MCF 10A (cell line): ENCODE results near the gene ZNF718. TPM values are rescaled to one million over a fixed set of nuclear protein-coding genes. Genes with fewer than 3 reads are reported as not detected.
A peak's percentile ranks its signal among the peaks of the same experiment; 100 is the strongest.

Experiments
- BruUV-seq: library from RNA; stranded (reverse); fragments of 400-500 nt; replicated peaks from 2 replicates; lab custom pipeline; 2021; lab: Mats Ljungman, UMichigan
- CTCF ChIA-PET: fragments of 300-600 bp; sonication (Branson Sonifier 250); formaldehyde crosslinking; extraction: SDS; loops from one replicate; lab custom pipeline; 2021; ENCODE audit warnings: antibody characterized with exemption, inconsistent platforms; lab: Yijun Ruan, JAX
- POLR2A ChIA-PET: fragments of 300-600, 350-650 bp; sonication (Branson Sonifier 250); formaldehyde crosslinking; extraction: SDS; loops from one replicate; lab custom pipeline; 2020; ENCODE audit warnings: antibody characterized with exemption, inconsistent platforms; lab: Yijun Ruan, JAX
- DNase-seq: peaks from one replicate; pipeline ENCODE4 v3.0.0-alpha.2; 2018; ENCODE audit not compliant: unreplicated experiment
- H3K27ac Mint-ChIP-seq: one replicate; pipeline ENCODE4 v1.8.0; 2022; ENCODE audit warnings: mild to moderate bottlenecking, low read depth, mixed read lengths; ENCODE audit not compliant: unreplicated experiment
- H3K27me3 Mint-ChIP-seq: one replicate; pipeline ENCODE4 v1.8.0; 2022; ENCODE audit warnings: mixed read lengths; ENCODE audit not compliant: insufficient read depth, unreplicated experiment
- H3K36me3 Mint-ChIP-seq: one replicate; pipeline ENCODE4 v1.8.0; 2022; ENCODE audit warnings: mild to moderate bottlenecking, moderate library complexity, mixed read lengths; ENCODE audit not compliant: insufficient read depth, unreplicated experiment
- H3K4me1 Mint-ChIP-seq: one replicate; pipeline ENCODE4 v1.8.0; 2022; ENCODE audit warnings: mixed read lengths; ENCODE audit not compliant: insufficient read depth, unreplicated experiment
- H3K4me3 Mint-ChIP-seq: one replicate; pipeline ENCODE4 v1.8.0; 2022; ENCODE audit warnings: mild to moderate bottlenecking, moderate library complexity, mixed read lengths; ENCODE audit not compliant: unreplicated experiment
- H3K9me3 Mint-ChIP-seq: one replicate; pipeline ENCODE4 v1.8.0; 2022; ENCODE audit warnings: mixed read lengths; ENCODE audit not compliant: unreplicated experiment
- intact Hi-C: fragments of 100-400 bp; cut with micrococcal nuclease; formaldehyde crosslinking; loops from 2 replicates; pipeline ENCODE4 v1.14.1; 2022
- total RNA-seq: library from RNA; stranded (reverse); gene quantifications from 2 replicates; pipeline ENCODE4 v1.2.3, GENCODE V29; 2022
- TF ChIP-seq, protein P1 (sequence below): fragments of 200-600 bp; IDR thresholded peaks from one replicate; pipeline ENCODE4 v1.8.0; 2022; ENCODE audit warnings: antibody characterized with exemption, mild to moderate bottlenecking; ENCODE audit not compliant: unreplicated experiment

Gene ZNF718
- total RNA-seq, 1 experiment from 2014 or later, result 10.8 TPM

- H3K4me1 Mint-ChIP-seq, result peaks cover 9% of the 10 kb centered on the region
- H3K9me3 Mint-ChIP-seq, result peaks cover 28% of the 10 kb centered on the region
- no peaks in the 10 kb centered on the region for H3K36me3 Mint-ChIP-seq
- no TSS peak for BruUV-seq
- ChIA-PET POLR2A (interaction anchor here (3.5 kb wide), 1 partner anchor 11 kb away, joined by 28 read pairs; the partner anchor contains the start of gene ZNF718), CTCF (interaction anchor here (0.7 kb wide), 1 partner anchor 242 kb away, joined by 3 read pairs; no protein-coding TSS in a partner anchor)
- DNase-seq, result no peak
- TF ChIP-seq, protein P1, sequence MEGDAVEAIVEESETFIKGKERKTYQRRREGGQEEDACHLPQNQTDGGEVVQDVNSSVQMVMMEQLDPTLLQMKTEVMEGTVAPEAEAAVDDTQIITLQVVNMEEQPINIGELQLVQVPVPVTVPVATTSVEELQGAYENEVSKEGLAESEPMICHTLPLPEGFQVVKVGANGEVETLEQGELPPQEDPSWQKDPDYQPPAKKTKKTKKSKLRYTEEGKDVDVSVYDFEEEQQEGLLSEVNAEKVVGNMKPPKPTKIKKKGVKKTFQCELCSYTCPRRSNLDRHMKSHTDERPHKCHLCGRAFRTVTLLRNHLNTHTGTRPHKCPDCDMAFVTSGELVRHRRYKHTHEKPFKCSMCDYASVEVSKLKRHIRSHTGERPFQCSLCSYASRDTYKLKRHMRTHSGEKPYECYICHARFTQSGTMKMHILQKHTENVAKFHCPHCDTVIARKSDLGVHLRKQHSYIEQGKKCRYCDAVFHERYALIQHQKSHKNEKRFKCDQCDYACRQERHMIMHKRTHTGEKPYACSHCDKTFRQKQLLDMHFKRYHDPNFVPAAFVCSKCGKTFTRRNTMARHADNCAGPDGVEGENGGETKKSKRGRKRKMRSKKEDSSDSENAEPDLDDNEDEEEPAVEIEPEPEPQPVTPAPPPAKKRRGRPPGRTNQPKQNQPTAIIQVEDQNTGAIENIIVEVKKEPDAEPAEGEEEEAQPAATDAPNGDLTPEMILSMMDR, result no peak
- no peaks in the 10 kb centered on the region for H3K27me3 Mint-ChIP-seq
- H3K27ac Mint-ChIP-seq, result no peak overlapping the region
- H3K4me3 Mint-ChIP-seq, result no peak overlapping the region
- intact Hi-C loops, result no loop called here
Observed at GRCh38 chr4:113732-114131, 10.6 kb upstream of the ZNF718 start.

- intact Hi-C loops, result no loop called here
- Mint-ChIP-seq H3K36me3 (no peaks in the 10 kb centered on the region), H3K4me1 (peaks cover 9% of the 10 kb centered on the region), H3K9me3 (peaks cover 24% of the 10 kb centered on the region), H3K27ac (no peak overlapping the region), H3K4me3 (no peak overlapping the region), H3K27me3 (no peaks in the 10 kb centered on the region)
- POLR2A ChIA-PET, result interaction anchor here (3.5 kb wide), 1 partner anchor 10 kb away, joined by 28 read pairs; the partner anchor contains the start of gene ZNF718
- DNase-seq, result peak; percentile 38
- BruUV-seq, result no TSS peak
- TF ChIP-seq, protein P1, result no peak
- CTCF ChIA-PET, result no interaction called here
Observed at GRCh38 chr4:114149-114548, 10.2 kb upstream of the ZNF718 start.

DNA sequence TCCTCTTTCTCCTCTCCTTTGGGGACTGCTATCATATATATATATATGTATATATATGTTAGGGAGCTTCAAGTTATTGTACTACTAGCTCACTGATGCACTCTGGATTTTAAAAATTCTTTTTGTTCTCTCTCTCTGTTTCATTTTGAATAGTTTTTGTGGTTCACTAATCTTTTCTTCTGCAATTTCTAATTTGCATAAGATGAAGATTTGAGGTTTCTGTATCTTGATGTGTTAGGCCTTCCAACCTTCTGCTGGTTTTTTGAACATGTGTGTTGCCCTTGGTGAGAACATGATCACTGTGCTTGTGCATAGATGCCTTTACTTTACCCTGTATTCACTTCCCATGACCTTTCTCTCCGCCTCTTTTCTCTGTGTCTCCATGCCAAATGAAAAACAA lies 7.8 kb upstream of the ZNF718 start:
- no peak overlapping the region for H3K4me3 Mint-ChIP-seq
- no peaks in the 10 kb centered on the region for H3K27me3 Mint-ChIP-seq
- H3K27ac Mint-ChIP-seq, result no peak overlapping the region
- no peaks in the 10 kb centered on the region for H3K36me3 Mint-ChIP-seq
- no TSS peak for BruUV-seq
- intact Hi-C loops, result no loop called here
- DNase-seq, result no peak
- H3K4me1 Mint-ChIP-seq, result peaks cover 9% of the 10 kb centered on the region
- ChIA-PET CTCF (interaction anchor here (0.6 kb wide), 1 partner anchor 626 kb away, joined by 3 read pairs; no protein-coding TSS in a partner anchor), POLR2A (interaction anchor here (3.5 kb wide), 1 partner anchor 8 kb away, joined by 28 read pairs; the partner anchor contains the start of gene ZNF718)
- TF ChIP-seq, protein P1, result no peak
- peaks cover 18% of the 10 kb centered on the region for H3K9me3 Mint-ChIP-seq

DNA sequence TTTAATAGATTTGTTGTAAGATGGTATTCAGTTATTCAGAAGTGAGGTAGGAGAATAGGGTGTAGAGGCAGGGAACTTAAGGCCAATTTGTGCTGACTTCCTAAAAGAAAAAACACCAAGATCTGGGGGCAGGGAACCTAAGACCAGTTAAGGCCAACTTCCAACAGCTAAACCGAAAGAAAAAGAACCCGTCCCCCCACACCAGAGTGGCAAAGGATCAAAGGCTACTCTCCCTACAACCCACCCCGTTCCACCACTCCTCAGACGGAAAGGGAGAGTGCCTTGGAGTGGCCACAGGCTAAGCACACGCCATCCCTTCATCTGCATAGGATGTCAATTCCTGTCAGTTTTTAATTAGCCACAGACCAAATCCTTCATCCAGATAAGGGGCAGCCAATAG lies 3.7 kb upstream of the ZNF718 start:
- H3K4me3 Mint-ChIP-seq, result no peak overlapping the region
- no peaks in the 10 kb centered on the region for H3K27me3 Mint-ChIP-seq
- DNase-seq, result no peak
- intact Hi-C loops, result no loop called here
- H3K4me1 Mint-ChIP-seq, result peaks cover under 1% of the 10 kb centered on the region
- TF ChIP-seq, protein P1, result no peak
- ChIA-PET POLR2A (no interaction called here), CTCF (no interaction called here)
- H3K36me3 Mint-ChIP-seq, result peaks cover 8% of the 10 kb centered on the region
- BruUV-seq, result no TSS peak
- peaks cover 14% of the 10 kb centered on the region for H3K9me3 Mint-ChIP-seq
- no peak overlapping the region for H3K27ac Mint-ChIP-seq
